ENCODE measurements around the gene CYP27B1.

The CYP27B1 gene

GRCh38 chr12:57803319-57803893, 36.5 kb upstream of the CYP27B1 start:
- intact Hi-C loops (cut with micrococcal nuclease) = no loop called here
- no peaks in the 10 kb centered on the region for H3K27me3 Mint-ChIP-seq
- H3K9me3 Mint-ChIP-seq = no peaks in the 10 kb centered on the region

GRCh38 chr12:57802607-57803006, 35.7 kb upstream of the CYP27B1 start:
- peaks cover 74% of the 10 kb centered on the region for H3K36me3 Mint-ChIP-seq (ENCODE audit: low read depth)
- no peak overlapping the region for H3K4me3 Mint-ChIP-seq
- peaks cover 19% of the 10 kb centered on the region for H3K4me1 Mint-ChIP-seq (ENCODE audit: low read depth)
- no peaks in the 10 kb centered on the region for H3K27me3 Mint-ChIP-seq
- intact Hi-C loops (cut with micrococcal nuclease) = no loop called here
- H3K27ac Mint-ChIP-seq = no peak overlapping the region
- H3K9me3 Mint-ChIP-seq = no peaks in the 10 kb centered on the region

More at GRCh38 chr12:57803319-57803893, 36.5 kb upstream of the CYP27B1 start:
- Mint-ChIP-seq H3K27ac (no peak overlapping the region), H3K4me1 (ENCODE audit: low read depth) (peaks cover 13% of the 10 kb centered on the region), H3K4me3 (no peak overlapping the region), H3K36me3 (ENCODE audit: low read depth) (peaks cover 82% of the 10 kb centered on the region)

GRCh38 chr12:57800965-57801364, 34.1 kb upstream of the CYP27B1 start:
- Mint-ChIP-seq H3K9me3 (no peaks in the 10 kb centered on the region), H3K27me3 (no peaks in the 10 kb centered on the region), H3K27ac (no peak overlapping the region), H3K36me3 (ENCODE audit: low read depth) (peaks cover 71% of the 10 kb centered on the region), H3K4me1 (ENCODE audit: low read depth) (peaks cover 31% of the 10 kb centered on the region), H3K4me3 (no peak overlapping the region)
- intact Hi-C loops (cut with micrococcal nuclease) = no loop called here

- Mint-ChIP-seq H3K9me3 (no peaks in the 10 kb centered on the region), H3K36me3 (ENCODE audit: low read depth) (peaks cover 74% of the 10 kb centered on the region), H3K27me3 (no peaks in the 10 kb centered on the region), H3K4me3 (no peak overlapping the region), H3K27ac (peak overlapping the region; percentile 65), H3K4me1 (ENCODE audit: low read depth) (peaks cover 36% of the 10 kb centered on the region)
- intact Hi-C loops (cut with micrococcal nuclease) = no loop called here
Observed at GRCh38 chr12:57797933-57798332, 31.1 kb upstream of the CYP27B1 start.

GRCh38 chr12:57796996-57797395, 30.1 kb upstream of the CYP27B1 start:
- Mint-ChIP-seq H3K36me3 (ENCODE audit: low read depth) (peaks cover 74% of the 10 kb centered on the region), H3K27me3 (no peaks in the 10 kb centered on the region), H3K4me1 (ENCODE audit: low read depth) (peaks cover 36% of the 10 kb centered on the region), H3K4me3 (no peak overlapping the region), H3K9me3 (no peaks in the 10 kb centered on the region), H3K27ac (no peak overlapping the region)
- intact Hi-C loops (cut with micrococcal nuclease) = no loop called here

GRCh38 chr12:57795354-57795753, 28.5 kb upstream of the CYP27B1 start:
- Mint-ChIP-seq H3K27me3 (no peaks in the 10 kb centered on the region), H3K36me3 (ENCODE audit: low read depth) (peaks cover 70% of the 10 kb centered on the region), H3K27ac (peak overlapping the region; percentile 43), H3K9me3 (no peaks in the 10 kb centered on the region), H3K4me3 (no peak overlapping the region), H3K4me1 (ENCODE audit: low read depth) (peaks cover 31% of the 10 kb centered on the region)
- intact Hi-C loops (cut with micrococcal nuclease) = no loop called here

- H3K36me3 Mint-ChIP-seq (ENCODE audit: low read depth) = peaks cover 77% of the 10 kb centered on the region
- no peaks in the 10 kb centered on the region for H3K27me3 Mint-ChIP-seq
- H3K27ac Mint-ChIP-seq = no peak overlapping the region
- intact Hi-C loops (cut with micrococcal nuclease) = no loop called here
- no peak overlapping the region for H3K4me3 Mint-ChIP-seq
- peaks cover 27% of the 10 kb centered on the region for H3K4me1 Mint-ChIP-seq (ENCODE audit: low read depth)
- no peaks in the 10 kb centered on the region for H3K9me3 Mint-ChIP-seq
Observed at GRCh38 chr12:57793920-57794319, 27.0 kb upstream of the CYP27B1 start.

GRCh38 chr12:57783861-57784260, 17.0 kb upstream of the CYP27B1 start:
- no peaks in the 10 kb centered on the region for H3K9me3 Mint-ChIP-seq
- peaks cover 52% of the 10 kb centered on the region for H3K4me1 Mint-ChIP-seq (ENCODE audit: low read depth)
- no peaks in the 10 kb centered on the region for H3K27me3 Mint-ChIP-seq
- intact Hi-C loops (cut with micrococcal nuclease) = no loop called here
- H3K36me3 Mint-ChIP-seq (ENCODE audit: low read depth) = peaks cover 65% of the 10 kb centered on the region
- no peak overlapping the region for H3K27ac Mint-ChIP-seq
- H3K4me3 Mint-ChIP-seq = no peak overlapping the region

GRCh38 chr12:57783466-57783801, 16.6 kb upstream of the CYP27B1 start:
- Mint-ChIP-seq H3K27ac (peak overlapping the region; percentile 93), H3K4me1 (ENCODE audit: low read depth) (peaks cover 56% of the 10 kb centered on the region), H3K4me3 (peak overlapping the region; percentile 96), H3K27me3 (no peaks in the 10 kb centered on the region), H3K9me3 (no peaks in the 10 kb centered on the region), H3K36me3 (ENCODE audit: low read depth) (peaks cover 65% of the 10 kb centered on the region)
- intact Hi-C loops (cut with micrococcal nuclease) = no loop called here

GRCh38 chr12:57782608-57783465, 16.0 kb upstream of the CYP27B1 start, which contains the start of gene TSFM:
TSS of gene TSFM (plus strand) at chr12:57782787. CDS start at chr12:57782802, 15 bp downstream.
- Mint-ChIP-seq H3K4me3 (peak within 1 kb of the TSS; percentile 96), H3K9me3 (no peaks in the 10 kb centered on the region), H3K27ac (peak within 1 kb of the TSS; percentile 93), H3K27me3 (no peaks in the 10 kb centered on the region), H3K4me1 (ENCODE audit: low read depth) (peaks cover 61% of the 10 kb centered on the region), H3K36me3 (ENCODE audit: low read depth) (peaks cover 64% of the 10 kb centered on the region)
- intact Hi-C loops (cut with micrococcal nuclease) = no loop called here

GRCh38 chr12:57782243-57782607, 15.3 kb upstream of the CYP27B1 start:
- peaks cover 64% of the 10 kb centered on the region for H3K36me3 Mint-ChIP-seq (ENCODE audit: low read depth)
- intact Hi-C loops (cut with micrococcal nuclease) = no loop called here
- H3K27ac Mint-ChIP-seq = peak overlapping the region; percentile 93
- peak overlapping the region; percentile 96 for H3K4me3 Mint-ChIP-seq
- no peaks in the 10 kb centered on the region for H3K27me3 Mint-ChIP-seq
- no peaks in the 10 kb centered on the region for H3K9me3 Mint-ChIP-seq
- peaks cover 67% of the 10 kb centered on the region for H3K4me1 Mint-ChIP-seq (ENCODE audit: low read depth)

- Mint-ChIP-seq H3K36me3 (ENCODE audit: low read depth) (peaks cover 64% of the 10 kb centered on the region), H3K9me3 (no peaks in the 10 kb centered on the region), H3K4me1 (ENCODE audit: low read depth) (peaks cover 71% of the 10 kb centered on the region), H3K4me3 (peak overlapping the region; percentile 0), H3K27me3 (no peaks in the 10 kb centered on the region), H3K27ac (peak overlapping the region; percentile 93)
- intact Hi-C loops (cut with micrococcal nuclease) = no loop called here
Observed at GRCh38 chr12:57781801-57782200, 14.9 kb upstream of the CYP27B1 start.

GRCh38 chr12:57781244-57781643, 14.4 kb upstream of the CYP27B1 start:
- H3K4me3 Mint-ChIP-seq = peak overlapping the region; percentile 22
- peaks cover 64% of the 10 kb centered on the region for H3K36me3 Mint-ChIP-seq (ENCODE audit: low read depth)
- H3K27ac Mint-ChIP-seq = peak overlapping the region; percentile 93
- no peaks in the 10 kb centered on the region for H3K27me3 Mint-ChIP-seq
- peaks cover 72% of the 10 kb centered on the region for H3K4me1 Mint-ChIP-seq (ENCODE audit: low read depth)
- no peaks in the 10 kb centered on the region for H3K9me3 Mint-ChIP-seq
- intact Hi-C loops (cut with micrococcal nuclease) = no loop called here

GRCh38 chr12:57780284-57780897, 13.5 kb upstream of the CYP27B1 start:
- Mint-ChIP-seq H3K9me3 (no peaks in the 10 kb centered on the region), H3K27me3 (no peaks in the 10 kb centered on the region), H3K36me3 (ENCODE audit: low read depth) (peaks cover 65% of the 10 kb centered on the region), H3K27ac (peak overlapping the region; percentile 93), H3K4me1 (ENCODE audit: low read depth) (peaks cover 80% of the 10 kb centered on the region), H3K4me3 (no peak overlapping the region)
- intact Hi-C loops (cut with micrococcal nuclease) = no loop called here
